GM18909 (cell line): Measurements from ENCODE around the gene CTDSP2.
"Not testable (repeated sequence)": the region's sequence is repeated elsewhere in the genome, so short reads cannot be mapped to it uniquely, and the experiment has no call there.

ENCODE experiments used
- ATAC-seq: cut with Tn5 transposase; IDR thresholded peaks from one replicate; pipeline ENCODE4 v1.9.1; 2021; ENCODE audit warnings: mild to moderate bottlenecking; ENCODE audit not compliant: unreplicated experiment, poor library complexity

The CTDSP2 gene

GRCh38 chr12:57846577-57847319 is at the start of gene CTDSP2:
CTDSP2 (minus strand) TSS chr12:57846729; CDS start chr12:57846435, 294 bp downstream.
- ATAC-seq = peak; percentile 43

GRCh38 chr12:57896115-57896433 is 49.5 kb upstream of the CTDSP2 start:
- no peak for ATAC-seq

GRCh38 chr12:57895389-57896114 is 49.0 kb upstream of the CTDSP2 start:
- ATAC-seq = no peak

- no peak for ATAC-seq
Measured at GRCh38 chr12:57894399-57895292, 48.1 kb upstream of the CTDSP2 start.

- no peak for ATAC-seq
Measured at GRCh38 chr12:57893431-57894353, 47.2 kb upstream of the CTDSP2 start.

- ATAC-seq = no peak
Measured at GRCh38 chr12:57892232-57892972, 45.9 kb upstream of the CTDSP2 start.

- no peak for ATAC-seq
Measured at GRCh38 chr12:57891542-57892228, 45.2 kb upstream of the CTDSP2 start.

- ATAC-seq = no peak
Measured at GRCh38 chr12:57890191-57891115, 43.9 kb upstream of the CTDSP2 start.

- no peak for ATAC-seq
Measured at GRCh38 chr12:57889500-57889989, 43.0 kb upstream of the CTDSP2 start.

GRCh38 chr12:57888409-57889157 is 42.1 kb upstream of the CTDSP2 start:
- ATAC-seq = no peak

- no peak for ATAC-seq
Measured at GRCh38 chr12:57887631-57888408, 41.3 kb upstream of the CTDSP2 start.

GRCh38 chr12:57886964-57887363 is 40.4 kb upstream of the CTDSP2 start:
- ATAC-seq = not testable (repeated sequence)

- no peak for ATAC-seq
Measured at GRCh38 chr12:57886542-57886941, 40.0 kb upstream of the CTDSP2 start.

- ATAC-seq = no peak
Measured at GRCh38 chr12:57885207-57885606, 38.7 kb upstream of the CTDSP2 start.

- ATAC-seq = no peak
Measured at GRCh38 chr12:57883700-57884099, 37.2 kb upstream of the CTDSP2 start.

- no peak for ATAC-seq
Measured at GRCh38 chr12:57883057-57883456, 36.5 kb upstream of the CTDSP2 start.
